ENCODE data around the gene SOS1.

GRCh38 chr2:39022642-39023235 is 98.1 kb downstream of the SOS1 start:
- TF ChIP-seq SIN3A (IDR thresholded peaks at IDR 0.05; ENCODE audit: borderline replicate concordance, insufficient read depth, low read depth, low read length) (no peak), CTCF (IDR thresholded peaks at IDR 0.05) (no peak), POLR2AphosphoS5 (IDR thresholded peaks at IDR 0.05; ENCODE audit: low read depth, low read length) (no peak)

Data from Panc1 (cell line).